Thoracic aorta (tissue), 2 donors: ENCODE measurements around the gene LRFN3. TPM values are rescaled to one million over a fixed set of nuclear protein-coding genes. Genes with fewer than 3 reads are reported as not detected.

ENCODE experiments used
- ATAC-seq: fragments of 150-250 bp; one replicate; pipeline ENCODE4 v1.8.0; 2017; ENCODE audit warnings: low read depth; ENCODE audit not compliant: insufficient number of reproducible peaks, low FRiP score
- DNase-seq: peaks from one replicate; pipeline ENCODE4 v3.0.0-alpha.2; 2020; ENCODE audit warnings: low spot score
- H3K27ac ChIP-seq, 2 donors: fragments of 200-600 bp; sonication (generic); 1 replicate in 1 of 2; 2 replicates in 1 of 2; pipeline ENCODE4 v1.5.1; 2016; ENCODE audit warnings: mild to moderate bottlenecking in 2 of 2, moderate library complexity in 2 of 2
- H3K27me3 ChIP-seq: fragments of 200-600 bp; sonication (generic); replicated peaks from 2 replicates; pipeline ENCODE4 v1.6.0; 2016; ENCODE audit warnings: mild to moderate bottlenecking; ENCODE audit not compliant: insufficient read depth
- H3K36me3 ChIP-seq: fragments of 200-600 bp; sonication (generic); one replicate; pipeline ENCODE4 v1.5.1; 2016
- H3K4me1 ChIP-seq, 2 donors: fragments of 200-600 bp; sonication (generic); 1 replicate in 1 of 2; 2 replicates in 1 of 2; pipeline versions ENCODE4 v1.5.1 to v1.6.0; 2016; ENCODE audit warnings: low read depth in 2 of 2, mild to moderate bottlenecking in 1 of 2; ENCODE audit not compliant: control insufficient read depth in 1 of 2
- H3K4me3 ChIP-seq: fragments of 200-600 bp; sonication (generic); 2 replicates; pipeline ENCODE4 v1.5.1; 2016; ENCODE audit warnings: mild to moderate bottlenecking
- H3K9me3 ChIP-seq: fragments of 200-600 bp; sonication (generic); 2 replicates; pipeline ENCODE4 v1.5.1; 2016
- total RNA-seq, 2 donors: library from RNA; depleted of rRNA; stranded (reverse); fragments of >200 nt; gene quantifications; one replicate each; pipeline versions ENCODE4 v1.1.0 to v1.2.3, GENCODE V29; 2016
- TF ChIP-seq, protein P1 (sequence below): fragments of 200-600 bp; sonication (generic); IDR thresholded peaks from one replicate; pipeline ENCODE4 v1.5.1; 2019; ENCODE audit warnings: antibody characterized with exemption

LRFN3 gene
- total RNA-seq, 2 donors from 2014 or later = 14.3 to 26.7 TPM

DNA sequence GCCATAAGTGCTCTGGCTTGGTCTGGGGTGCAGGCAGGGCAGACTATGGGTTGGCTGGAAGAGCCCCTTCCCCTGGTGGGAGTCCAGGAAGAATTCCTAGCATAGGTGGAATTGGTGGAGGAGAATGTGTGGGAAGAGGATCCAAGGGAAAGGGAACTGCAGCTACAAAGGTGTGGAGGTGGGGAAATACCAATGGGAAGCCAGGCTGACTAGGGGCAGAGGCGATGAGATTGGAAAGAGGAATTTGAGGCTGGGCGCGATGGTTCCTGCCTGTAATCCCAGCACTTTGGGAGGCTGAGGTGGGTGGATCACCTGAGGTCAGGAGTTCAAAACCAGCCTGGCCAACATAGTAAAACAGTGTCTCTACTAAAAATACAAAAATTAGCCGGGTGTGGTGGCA lies 54.0 kb downstream of the LRFN3 start:
- no peak overlapping the region for H3K4me3 ChIP-seq
- H3K27me3 ChIP-seq = no peaks in the 10 kb centered on the region
- TF ChIP-seq, protein P1, sequence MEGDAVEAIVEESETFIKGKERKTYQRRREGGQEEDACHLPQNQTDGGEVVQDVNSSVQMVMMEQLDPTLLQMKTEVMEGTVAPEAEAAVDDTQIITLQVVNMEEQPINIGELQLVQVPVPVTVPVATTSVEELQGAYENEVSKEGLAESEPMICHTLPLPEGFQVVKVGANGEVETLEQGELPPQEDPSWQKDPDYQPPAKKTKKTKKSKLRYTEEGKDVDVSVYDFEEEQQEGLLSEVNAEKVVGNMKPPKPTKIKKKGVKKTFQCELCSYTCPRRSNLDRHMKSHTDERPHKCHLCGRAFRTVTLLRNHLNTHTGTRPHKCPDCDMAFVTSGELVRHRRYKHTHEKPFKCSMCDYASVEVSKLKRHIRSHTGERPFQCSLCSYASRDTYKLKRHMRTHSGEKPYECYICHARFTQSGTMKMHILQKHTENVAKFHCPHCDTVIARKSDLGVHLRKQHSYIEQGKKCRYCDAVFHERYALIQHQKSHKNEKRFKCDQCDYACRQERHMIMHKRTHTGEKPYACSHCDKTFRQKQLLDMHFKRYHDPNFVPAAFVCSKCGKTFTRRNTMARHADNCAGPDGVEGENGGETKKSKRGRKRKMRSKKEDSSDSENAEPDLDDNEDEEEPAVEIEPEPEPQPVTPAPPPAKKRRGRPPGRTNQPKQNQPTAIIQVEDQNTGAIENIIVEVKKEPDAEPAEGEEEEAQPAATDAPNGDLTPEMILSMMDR = no peak
- H3K9me3 ChIP-seq = no peaks in the 10 kb centered on the region
- H3K27ac ChIP-seq = no peak overlapping the region
- DNase-seq = no peak
- H3K4me1 ChIP-seq = peaks cover 0 to 14% of the 10 kb centered on the region in 2 donors
- ATAC-seq = no peak
- no peaks in the 10 kb centered on the region for H3K36me3 ChIP-seq

DNA sequence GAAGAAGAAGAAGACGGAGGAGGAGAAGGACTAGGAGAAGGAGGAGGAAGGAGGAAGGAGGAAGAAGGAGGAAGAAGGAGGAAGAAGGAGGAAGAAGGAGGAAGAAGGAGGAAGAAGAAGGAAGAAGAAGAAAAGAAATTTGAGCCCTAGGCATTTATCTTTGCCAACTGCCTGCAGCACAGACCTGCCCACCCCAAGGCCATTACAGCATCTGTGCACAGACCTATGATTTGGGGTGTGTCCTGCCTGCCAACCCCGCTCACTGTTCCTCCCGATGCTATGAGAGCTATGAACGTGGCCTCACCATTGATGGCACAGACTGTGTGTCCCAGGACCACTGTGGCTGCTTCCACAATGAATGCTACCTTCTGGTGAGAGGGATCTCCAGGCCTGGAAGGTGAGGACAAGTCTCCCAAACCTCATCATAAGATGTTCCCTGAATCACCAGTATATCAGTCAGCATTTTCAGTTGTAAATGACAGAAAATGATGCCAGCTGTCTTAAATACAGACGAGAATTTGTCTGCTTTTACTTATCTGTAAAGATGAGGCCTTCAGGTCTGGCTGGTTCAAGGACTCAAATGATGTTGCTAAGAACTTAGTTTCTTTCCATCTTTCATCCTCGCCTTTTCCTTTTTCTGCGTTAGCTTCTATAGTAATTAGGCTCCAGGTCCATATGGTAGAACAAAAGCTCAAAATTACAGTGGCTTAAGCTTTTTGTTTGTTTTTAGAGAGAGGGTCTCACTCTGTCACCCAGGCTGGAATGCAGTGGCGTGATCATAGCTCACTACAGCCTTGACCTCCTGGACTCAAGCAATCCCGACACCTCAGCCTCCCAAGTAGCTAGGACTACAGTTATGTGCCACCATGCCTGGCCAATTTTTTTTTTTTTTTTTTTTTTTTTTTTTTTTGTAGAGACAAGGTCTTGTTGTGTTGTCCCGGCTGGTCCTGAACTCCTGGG lies 54.9 kb downstream of the LRFN3 start:
- TF ChIP-seq, protein P1 = no peak
- H3K4me3 ChIP-seq = no peak overlapping the region
- ATAC-seq = no peak
- no peak for DNase-seq
- no peaks in the 10 kb centered on the region for H3K36me3 ChIP-seq
- peaks cover 5 to 18% of the 10 kb centered on the region in 2 donors for H3K4me1 ChIP-seq
- H3K9me3 ChIP-seq = no peaks in the 10 kb centered on the region
- H3K27me3 ChIP-seq = no peaks in the 10 kb centered on the region
- no peak overlapping the region for H3K27ac ChIP-seq

DNA sequence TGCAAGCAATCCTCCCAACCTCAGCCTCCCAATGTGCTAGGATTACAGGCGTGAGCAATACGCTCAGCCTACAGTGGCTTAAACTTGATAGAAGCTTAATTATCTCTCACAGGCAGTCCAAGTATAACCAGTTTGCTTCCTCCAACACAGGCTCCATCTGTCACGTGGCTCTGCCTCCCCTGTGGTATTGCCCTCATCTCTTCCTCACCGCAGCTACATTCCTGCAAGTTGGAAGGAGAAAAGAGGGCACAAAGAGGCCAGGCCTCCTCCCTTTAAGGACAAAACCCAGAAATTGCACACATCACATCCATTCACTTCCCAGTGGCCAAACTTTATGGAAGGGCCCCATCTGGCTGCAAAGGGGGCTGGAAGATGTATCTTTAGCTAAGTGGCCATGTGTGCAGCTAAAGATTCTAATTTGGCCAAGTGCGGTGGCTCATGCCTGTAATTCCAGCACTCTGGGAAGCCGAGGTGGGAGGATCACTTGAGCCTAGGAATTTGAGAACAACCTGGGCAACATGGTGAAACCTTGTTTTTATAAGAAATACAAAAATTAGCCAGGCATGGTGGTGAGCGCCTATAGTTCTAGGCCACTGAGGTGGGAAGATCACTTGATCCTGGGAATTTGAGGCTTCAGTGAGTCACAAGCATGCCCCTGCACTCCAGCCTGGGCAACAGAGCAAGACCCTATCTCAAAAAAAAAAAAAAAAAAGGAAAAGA lies 55.7 kb downstream of the LRFN3 start:
- no peak overlapping the region for H3K27ac ChIP-seq
- H3K9me3 ChIP-seq = no peaks in the 10 kb centered on the region
- TF ChIP-seq, protein P1 = no peak
- no peak for ATAC-seq
- DNase-seq = no peak
- H3K4me1 ChIP-seq = peaks cover 12 to 26% of the 10 kb centered on the region in 2 donors
- H3K36me3 ChIP-seq = no peaks in the 10 kb centered on the region
- no peak overlapping the region for H3K4me3 ChIP-seq
- no peaks in the 10 kb centered on the region for H3K27me3 ChIP-seq

DNA sequence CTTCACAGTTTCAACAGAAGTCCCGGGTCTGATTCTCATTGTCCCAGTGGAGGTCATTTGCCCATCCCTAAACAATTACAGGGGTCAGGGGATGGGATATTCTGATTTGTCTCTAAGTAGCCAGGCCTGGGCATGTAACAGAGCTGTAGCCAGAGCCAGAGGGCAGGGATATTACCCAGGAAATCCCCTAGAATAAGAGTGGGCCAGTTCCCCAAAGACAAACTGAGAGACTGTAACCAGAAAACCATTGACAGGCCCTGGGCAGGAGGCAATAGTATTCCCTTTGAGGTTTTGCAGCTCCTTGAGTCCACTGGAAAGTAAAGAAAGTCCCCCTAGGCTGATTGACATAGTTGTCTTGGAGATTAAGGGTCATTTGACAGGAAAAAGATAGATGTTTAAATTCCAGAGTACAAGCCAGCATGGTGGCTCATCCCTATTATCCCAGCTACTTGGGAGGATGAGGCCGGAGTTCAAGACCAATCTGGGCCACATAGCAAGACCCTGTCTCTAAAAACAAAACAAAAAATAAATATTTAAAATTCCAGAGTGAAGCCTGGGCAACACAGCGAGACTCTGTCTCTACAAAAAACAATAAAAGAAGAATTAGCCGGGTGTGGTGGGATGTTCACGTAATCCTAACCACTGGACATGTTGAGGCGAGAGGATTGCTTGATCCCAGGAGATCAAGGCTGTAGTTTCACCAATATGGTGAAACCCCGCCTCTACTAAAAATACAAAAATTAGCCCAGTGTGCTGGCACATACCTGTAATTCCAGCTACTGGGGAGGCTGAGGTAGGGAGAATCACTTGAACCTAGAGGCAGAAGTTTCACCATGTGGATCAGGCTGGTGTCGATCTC lies 57.0 kb downstream of the LRFN3 start:
- DNase-seq (no peak), ATAC-seq (no peak)
- H3K4me1 ChIP-seq = peaks cover 12 to 23% of the 10 kb centered on the region in 2 donors
- TF ChIP-seq, protein P1 = no peak
- no peak overlapping the region for H3K27ac ChIP-seq
- H3K27me3 ChIP-seq = no peaks in the 10 kb centered on the region
- no peak overlapping the region for H3K4me3 ChIP-seq
- no peaks in the 10 kb centered on the region for H3K9me3 ChIP-seq
- H3K36me3 ChIP-seq = peaks cover 5% of the 10 kb centered on the region
